PFSK-1 (cell line): Measurements from ENCODE around the gene MAP1LC3A.

Experiments
- FOXP2 ChIP-seq: optimal IDR thresholded peaks from 2 replicates; pipeline ENCODE3; 2011; ENCODE audit warnings: borderline replicate concordance, control low read depth, inconsistent platforms; ENCODE audit not compliant: insufficient read depth; ENCODE audit errors: extremely low read length, extremely low read depth
- POLR2AphosphoS5 ChIP-seq: IDR thresholded peaks from 2 replicates; pipeline ENCODE4 v1.6.1; 2012; ENCODE audit warnings: low read depth, mild to moderate bottlenecking, control low read depth, low read length, moderate library complexity
- REST ChIP-seq, 2 experiments: IDR thresholded peaks; 2 replicates each; pipeline versions ENCODE4 v1.6.1 to v1.8.0; 2011 to 2012; ENCODE audit warnings: low read depth in 2 of 2, low read length in 2 of 2, control low read depth in 1 of 2, inconsistent platforms in 1 of 2, mild to moderate bottlenecking in 1 of 2, moderate library complexity in 1 of 2; ENCODE audit not compliant: insufficient read depth in 1 of 2
- SIN3A ChIP-seq: IDR thresholded peaks from 2 replicates; pipeline ENCODE4 v1.6.1; 2012; ENCODE audit warnings: mild to moderate bottlenecking, low read length, moderate library complexity, borderline replicate concordance; ENCODE audit not compliant: insufficient read depth
- TAF1 ChIP-seq: IDR thresholded peaks from 2 replicates; pipeline ENCODE4 v1.6.1; 2012; ENCODE audit warnings: low read length, control low read depth, borderline replicate concordance; ENCODE audit not compliant: insufficient read depth

- TF ChIP-seq SIN3A (no peak), POLR2AphosphoS5 (no peak), REST (IDR thresholded peaks at IDR 0.05; ENCODE audit: insufficient read depth in 1 of 2, low read depth in 2 of 2, low read length in 2 of 2) (no peak), FOXP2 (no peak), TAF1 (no peak)
Measured at GRCh38 chr20:34567892-34568865, 9.7 kb downstream of the MAP1LC3A start.
